H1 (cell line): Measurements from ENCODE around the gene KCNMB2. TPM values are rescaled to one million over a fixed set of nuclear protein-coding genes. Genes with fewer than 3 reads are reported as not detected.

Experiments used
- CTCF ChIA-PET: fragments of 300-600 bp; sonication (Branson Sonifier 250); formaldehyde crosslinking; loops from one replicate; lab custom pipeline; 2021; ENCODE audit not compliant: partially characterized antibody; lab: Charles Lee
- POLR2A ChIA-PET: fragments of 300-600 bp; sonication (Branson Sonifier 250); formaldehyde crosslinking; loops from one replicate; lab custom pipeline; 2021; ENCODE audit warnings: inconsistent platforms; ENCODE audit not compliant: partially characterized antibody; lab: Charles Lee
- DNase-seq, 2 experiments: peaks; one replicate each; pipeline versions ENCODE4 v3.0.0 to v3.0.0-alpha.2; 2010 to 2022; ENCODE audit warnings: low spot score in 2 of 2, low read depth in 1 of 2, mixed read lengths in 1 of 2
- FAIRE-seq: peaks from 2 replicates; lab custom pipeline; 2011; peaks lifted over from hg19 to GRCh38; lab: Jason Lieb, UNC
- H2AFZ ChIP-seq: 2 replicates; pipeline ENCODE4 v1.8.1; 2012; ENCODE audit warnings: low read length, inconsistent platforms
- H2AK5ac ChIP-seq: 2 replicates; pipeline ENCODE4 v1.6.1; 2013; ENCODE audit warnings: low read depth, low read length
- H2BK120ac ChIP-seq: replicated peaks from 2 replicates; pipeline ENCODE3; 2013; ENCODE audit warnings: low read depth, low read length, inconsistent platforms
- H2BK12ac ChIP-seq: 2 replicates; pipeline ENCODE4 v1.6.1; 2013; ENCODE audit warnings: low read depth, low read length
- H2BK15ac ChIP-seq: 2 replicates; pipeline ENCODE4 v1.6.1; 2013; ENCODE audit warnings: low read length
- H2BK20ac ChIP-seq: 2 replicates; pipeline ENCODE4 v1.6.1; 2013; ENCODE audit warnings: low read length
- H2BK5ac ChIP-seq: 2 replicates; pipeline ENCODE4 v1.6.1; 2013; ENCODE audit warnings: low read depth, low read length
- H3K14ac ChIP-seq: 2 replicates; pipeline ENCODE4 v1.6.1; 2013; ENCODE audit warnings: inconsistent platforms; ENCODE audit not compliant: insufficient read length
- H3K18ac ChIP-seq: 2 replicates; pipeline ENCODE4 v1.6.1; 2013; ENCODE audit warnings: low read length; ENCODE audit errors: extremely low read depth
- H3K23ac ChIP-seq: 2 replicates; pipeline ENCODE4 v1.6.1; 2013; ENCODE audit warnings: inconsistent platforms; ENCODE audit not compliant: insufficient read length
- H3K23me2 ChIP-seq: 2 replicates; pipeline ENCODE4 v1.6.1; 2013; ENCODE audit warnings: low read depth, low read length
- H3K27ac ChIP-seq: 2 replicates; pipeline ENCODE4 v1.6.1; 2011; ENCODE audit warnings: low read depth, low read length, inconsistent platforms
- H3K27me3 ChIP-seq, 4 experiments: replicated peaks in 1 of 4; 1 replicate in 1 of 4; 2 replicates in 3 of 4; pipeline versions ENCODE4 v1.6.1 to v1.8.1; 2011 to 2013; ENCODE audit warnings: low read length in 3 of 4, mild to moderate bottlenecking in 3 of 4, inconsistent platforms in 2 of 4, mixed read lengths in 2 of 4, moderate library complexity in 1 of 4; ENCODE audit not compliant: control insufficient read depth in 3 of 4, insufficient read depth in 3 of 4; ENCODE audit errors: extremely low read depth in 1 of 4
- H3K36me3 ChIP-seq, 4 experiments: 2 replicates each; pipeline versions ENCODE4 v1.6.1 to v1.8.1; 2011 to 2013; ENCODE audit warnings: mild to moderate bottlenecking in 4 of 4, low read length in 3 of 4, moderate library complexity in 2 of 4, control low read depth in 1 of 4, inconsistent platforms in 1 of 4; ENCODE audit not compliant: insufficient read depth in 4 of 4, control insufficient read depth in 2 of 4
- H3K4ac ChIP-seq: replicated peaks from 2 replicates; pipeline ENCODE3; 2013; ENCODE audit warnings: low read length, low read depth, mixed read lengths, inconsistent platforms; ENCODE audit not compliant: insufficient read length
- H3K4me1 ChIP-seq, 4 experiments: replicated peaks in 1 of 4; 1 replicate in 1 of 4; 2 replicates in 3 of 4; pipeline versions ENCODE4 v1.6.1 to v1.8.1; 2011 to 2013; ENCODE audit warnings: low read length in 3 of 4, inconsistent platforms in 2 of 4, mixed read lengths in 1 of 4; ENCODE audit not compliant: insufficient read depth in 4 of 4, control insufficient read depth in 3 of 4
- H3K4me2 ChIP-seq, 2 experiments: 2 replicates each; pipeline versions ENCODE4 v1.6.1 to v1.8.1; 2011 to 2013; ENCODE audit warnings: low read depth in 2 of 2, low read length in 2 of 2, control low read depth in 1 of 2, inconsistent platforms in 1 of 2, mild to moderate bottlenecking in 1 of 2; ENCODE audit not compliant: insufficient read depth in 1 of 2
- H3K4me3 ChIP-seq, 4 experiments: fragments of 200-600, 300-600 bp in 1 of 4; sonication (generic), shearing (Covaris generic), sonication (Bioruptor Twin) in 1 of 4; 2 replicates each; pipeline versions ENCODE4 v1.5.1 to v1.8.1; 2011 to 2016; ENCODE audit warnings: low read length in 4 of 4, low read depth in 3 of 4, control low read depth in 2 of 4, inconsistent platforms in 2 of 4, mild to moderate bottlenecking in 2 of 4, mixed read lengths in 1 of 4, moderate library complexity in 1 of 4; ENCODE audit not compliant: insufficient read depth in 2 of 4; ENCODE audit errors: extremely low read depth in 1 of 4
- H3K56ac ChIP-seq: replicated peaks from 2 replicates; pipeline ENCODE3; 2013; ENCODE audit warnings: low read depth, mild to moderate bottlenecking, mixed read lengths, low read length, inconsistent platforms; ENCODE audit not compliant: insufficient read length
- H3K79me1 ChIP-seq: 2 replicates; pipeline ENCODE4 v1.6.1; 2013; ENCODE audit warnings: low read depth, low read length, control low read depth
- H3K79me2 ChIP-seq, 2 experiments: 2 replicates each; pipeline versions ENCODE4 v1.6.1 to v1.8.1; 2012 to 2013; ENCODE audit warnings: low read length in 2 of 2, mild to moderate bottlenecking in 2 of 2, inconsistent platforms in 1 of 2; ENCODE audit not compliant: insufficient read depth in 2 of 2, control insufficient read depth in 1 of 2
- H3K9ac ChIP-seq, 4 experiments: replicated peaks in 1 of 4; 1 replicate in 1 of 4; 2 replicates in 3 of 4; pipeline versions ENCODE4 v1.6.1 to v1.8.1; 2011 to 2013; ENCODE audit warnings: low read depth in 3 of 4, low read length in 3 of 4, control low read depth in 2 of 4, mild to moderate bottlenecking in 2 of 4, moderate library complexity in 2 of 4, inconsistent platforms in 1 of 4; ENCODE audit errors: extremely low read depth in 1 of 4
- H3K9me3 ChIP-seq, 2 experiments: 2 replicates each; pipeline versions ENCODE4 v1.6.1 to v1.8.1; 2012 to 2013; ENCODE audit warnings: mild to moderate bottlenecking in 2 of 2, moderate library complexity in 2 of 2, control low read depth in 1 of 2, inconsistent platforms in 1 of 2, low read depth in 1 of 2, low read length in 1 of 2, mixed read lengths in 1 of 2; ENCODE audit not compliant: insufficient read depth in 2 of 2
- H4K20me1 ChIP-seq, 2 experiments: replicated peaks in 1 of 2; 2 replicates each; pipeline versions ENCODE3 to v1.8.1; 2011 to 2013; ENCODE audit warnings: inconsistent platforms in 2 of 2, low read length in 2 of 2, mild to moderate bottlenecking in 1 of 2; ENCODE audit not compliant: insufficient read depth in 2 of 2, control insufficient read depth in 1 of 2
- H4K5ac ChIP-seq: 2 replicates; pipeline ENCODE4 v1.6.1; 2013; ENCODE audit warnings: low read length, low read depth, mixed read lengths, inconsistent platforms; ENCODE audit not compliant: insufficient read length
- H4K8ac ChIP-seq: 2 replicates; pipeline ENCODE4 v1.8.0; 2013; ENCODE audit warnings: mild to moderate bottlenecking, moderate library complexity, low read length, inconsistent platforms; ENCODE audit not compliant: insufficient read depth; ENCODE audit errors: extremely low read depth
- H4K91ac ChIP-seq: replicated peaks from 2 replicates; pipeline ENCODE3; 2013; ENCODE audit warnings: low read length, mixed read lengths, inconsistent platforms; ENCODE audit not compliant: insufficient read length
- EP300 ChIP-seq, 2 experiments: IDR thresholded peaks; 1 replicate in 1 of 2; 2 replicates in 1 of 2; pipeline ENCODE4 v1.6.1; 2011 to 2012; ENCODE audit warnings: low read depth in 2 of 2, low read length in 2 of 2, mild to moderate bottlenecking in 2 of 2, borderline replicate concordance in 1 of 2, inconsistent platforms in 1 of 2, moderate library complexity in 1 of 2
- KDM4A ChIP-seq: IDR thresholded peaks from one replicate; pipeline ENCODE4 v1.7.1; 2012; ENCODE audit warnings: low read depth, mild to moderate bottlenecking, moderate library complexity, low read length, inconsistent platforms; ENCODE audit not compliant: severe bottlenecking
- WGBS, 2 experiments: shearing (Covaris generic) in 1 of 2; methylation state at CpG; one replicate each; pipeline versions ENCODE4 v1.1.6 to v1.1.7; 2013 to 2015; ENCODE audit warnings: low lambda C conversion rate in 2 of 2, mixed read lengths in 2 of 2, inconsistent platforms in 1 of 2, low coverage in 1 of 2, missing lambda C conversion rate in 1 of 2; ENCODE audit not compliant: insufficient replicate concordance in 2 of 2, insufficient coverage in 1 of 2, insufficient read length in 1 of 2; ENCODE audit errors: extremely low coverage in 1 of 2, missing lambda C conversion rate in 1 of 2; 5-methylcytosine and 5-hydroxymethylcytosine counted together
- polyA plus RNA-seq, 7 experiments: library from polyadenylated mRNA; depleted of rRNA in 3 of 7; stranded (reverse) in 5 of 7; unstranded in 2 of 7; fragments of >200 nt in 5 of 7; fragments of 200-250 nt in 2 of 7; gene quantifications; 1 replicate in 5 of 7; 2 replicates in 1 of 7; 4 replicates in 1 of 7; pipeline versions ENCODE4 v1.2.1 to v1.2.3, GENCODE V29; 2011 to 2013; ENCODE audit warnings: missing spikeins in 2 of 7, mixed read lengths in 2 of 7
- total RNA-seq: library from RNA; stranded (reverse); fragmentation: NEBNext Ultra II Directional; extraction: Animal tissue kit (Norgen Biotek cat#: 25700); gene quantifications from 2 replicates; pipeline ENCODE4 v1.2.1, GENCODE V29; 2021

Gene KCNMB2
- total and polyA plus RNA-seq, 2 of the 8 experiments (the other 6 are each of a cell fraction or from before 2014, with no cell fraction given), result not detected

GRCh38 chr3:178562143-178562946 is 26.1 kb downstream of the KCNMB2 start:
- no peak overlapping the region for H3K4ac ChIP-seq
- no peak overlapping the region for H2AK5ac ChIP-seq
- H3K23me2 ChIP-seq, result no peaks in the 10 kb centered on the region
- TF ChIP-seq EP300 (IDR thresholded peaks at IDR 0.05; ENCODE audit: borderline replicate concordance in 1 of 2, low read depth in 2 of 2, low read length in 2 of 2) (no peak), KDM4A (no peak)
- TF ChIP-seq, all 59 proteins: peak for 0
- Histone ChIP-seq H3K9me3 (no peaks in the 10 kb centered on the region), H2BK120ac (no peak overlapping the region), H3K27me3 (no peaks in the 10 kb centered on the region), H2BK20ac (no peak overlapping the region), H3K79me2 (no peaks in the 10 kb centered on the region), H4K8ac (no peak overlapping the region), H2BK12ac (no peak overlapping the region), H2BK15ac (no peak overlapping the region), H4K91ac (no peak overlapping the region), H3K9ac (no peak overlapping the region), H3K79me1 (no peaks in the 10 kb centered on the region), H2AFZ (no peak overlapping the region), H3K18ac (no peak overlapping the region), H4K5ac (no peak overlapping the region), H4K20me1 (no peaks in the 10 kb centered on the region), H3K36me3 (no peaks in the 10 kb centered on the region), H3K56ac (no peak overlapping the region), H3K27ac (no peak overlapping the region), H2BK5ac (no peak overlapping the region), H3K4me1 (no peaks in the 10 kb centered on the region), H3K4me2 (no peak overlapping the region), H3K23ac (no peak overlapping the region), H3K14ac (no peak overlapping the region), H3K4me3 (no peak overlapping the region)
- FAIRE-seq (no peak), DNase-seq (no peak)
- WGBS, 2 experiments, result 90% methylated on average over 4 of the region's 4 CpGs; no CpG with 5 or more reads in 1 of the 2 experiments
- CTCF ChIA-PET, result interaction anchor here (0.6 kb wide), 1 partner anchor 576 kb away, joined by 3 read pairs; no protein-coding TSS in a partner anchor
- POLR2A ChIA-PET, result no interaction called here
